HL-60 (cell line): ENCODE data around the gene PTPRN2.

ENCODE experiments used
- CTCF ChIP-seq: IDR thresholded peaks from one replicate; pipeline ENCODE4 v1.5.1; 2011; ENCODE audit warnings: low read length, control low read depth, inconsistent platforms; ENCODE audit not compliant: insufficient read depth
- GABPA ChIP-seq: IDR thresholded peaks from 2 replicates; pipeline ENCODE4 v1.6.1; 2012; ENCODE audit warnings: low read depth
- POLR2AphosphoS5 ChIP-seq: IDR thresholded peaks from 2 replicates; pipeline ENCODE4 v1.6.1; 2012; ENCODE audit warnings: low read depth
- SPI1 ChIP-seq: IDR thresholded peaks from 2 replicates; pipeline ENCODE4 v1.6.1; 2012; ENCODE audit warnings: low read depth, mild to moderate bottlenecking, borderline replicate concordance
- TF ChIP-seq, protein P1 (sequence below): IDR thresholded peaks from 2 replicates; pipeline ENCODE4 v1.6.1; 2012; ENCODE audit warnings: low read depth; ENCODE audit not compliant: insufficient replicate concordance

- TF ChIP-seq CTCF, result no peak
- TF ChIP-seq, protein P1, sequence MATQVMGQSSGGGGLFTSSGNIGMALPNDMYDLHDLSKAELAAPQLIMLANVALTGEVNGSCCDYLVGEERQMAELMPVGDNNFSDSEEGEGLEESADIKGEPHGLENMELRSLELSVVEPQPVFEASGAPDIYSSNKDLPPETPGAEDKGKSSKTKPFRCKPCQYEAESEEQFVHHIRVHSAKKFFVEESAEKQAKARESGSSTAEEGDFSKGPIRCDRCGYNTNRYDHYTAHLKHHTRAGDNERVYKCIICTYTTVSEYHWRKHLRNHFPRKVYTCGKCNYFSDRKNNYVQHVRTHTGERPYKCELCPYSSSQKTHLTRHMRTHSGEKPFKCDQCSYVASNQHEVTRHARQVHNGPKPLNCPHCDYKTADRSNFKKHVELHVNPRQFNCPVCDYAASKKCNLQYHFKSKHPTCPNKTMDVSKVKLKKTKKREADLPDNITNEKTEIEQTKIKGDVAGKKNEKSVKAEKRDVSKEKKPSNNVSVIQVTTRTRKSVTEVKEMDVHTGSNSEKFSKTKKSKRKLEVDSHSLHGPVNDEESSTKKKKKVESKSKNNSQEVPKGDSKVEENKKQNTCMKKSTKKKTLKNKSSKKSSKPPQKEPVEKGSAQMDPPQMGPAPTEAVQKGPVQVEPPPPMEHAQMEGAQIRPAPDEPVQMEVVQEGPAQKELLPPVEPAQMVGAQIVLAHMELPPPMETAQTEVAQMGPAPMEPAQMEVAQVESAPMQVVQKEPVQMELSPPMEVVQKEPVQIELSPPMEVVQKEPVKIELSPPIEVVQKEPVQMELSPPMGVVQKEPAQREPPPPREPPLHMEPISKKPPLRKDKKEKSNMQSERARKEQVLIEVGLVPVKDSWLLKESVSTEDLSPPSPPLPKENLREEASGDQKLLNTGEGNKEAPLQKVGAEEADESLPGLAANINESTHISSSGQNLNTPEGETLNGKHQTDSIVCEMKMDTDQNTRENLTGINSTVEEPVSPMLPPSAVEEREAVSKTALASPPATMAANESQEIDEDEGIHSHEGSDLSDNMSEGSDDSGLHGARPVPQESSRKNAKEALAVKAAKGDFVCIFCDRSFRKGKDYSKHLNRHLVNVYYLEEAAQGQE, result no peak
- TF ChIP-seq POLR2AphosphoS5, result no peak
- TF ChIP-seq GABPA, result no peak
- no peak for TF ChIP-seq SPI1
Measured at GRCh38 chr7:157495594-157495993, 1092.0 kb downstream of the PTPRN2 start.
